Suprapubic skin (tissue), 4 donors: ENCODE measurements around the gene KCND2. TPM values are rescaled to one million over a fixed set of nuclear protein-coding genes. Genes with fewer than 3 reads are reported as not detected.
"Not testable (repeated sequence)": the region's sequence is repeated elsewhere in the genome, so short reads cannot be mapped to it uniquely, and the experiment has no call there.

Experiments
- DNase-seq, 2 donors: peaks; one replicate each; pipeline ENCODE4 v3.0.0-alpha.2; 2019; ENCODE audit warnings: low spot score in 2 of 2
- H3K27ac ChIP-seq: fragments of 200-600 bp; sonication (generic); one replicate; pipeline ENCODE4 v1.5.1; 2019
- H3K27me3 ChIP-seq: fragments of 200-600 bp; sonication (generic); one replicate; pipeline ENCODE4 v1.5.1; 2019
- H3K36me3 ChIP-seq: fragments of 200-600 bp; sonication (generic); one replicate; pipeline ENCODE4 v1.5.1; 2019
- H3K4me1 ChIP-seq: fragments of 200-600 bp; sonication (generic); one replicate; pipeline ENCODE4 v1.5.1; 2019
- H3K4me3 ChIP-seq: fragments of 200-600 bp; sonication (generic); one replicate; pipeline ENCODE4 v1.5.1; 2019; ENCODE audit warnings: mild to moderate bottlenecking
- H3K9me3 ChIP-seq: fragments of 200-600 bp; sonication (generic); one replicate; pipeline ENCODE4 v1.5.1; 2019
- EP300 ChIP-seq: sonication (generic); formaldehyde crosslinking; IDR thresholded peaks from one replicate; pipeline ENCODE4 v1.6.1; 2017; ENCODE audit warnings: antibody characterized with exemption
- POLR2A ChIP-seq, 2 donors: fragments of 450-650 bp; IDR thresholded peaks; one replicate each; pipeline ENCODE4 v1.6.1; 2017; ENCODE audit warnings: antibody characterized with exemption in 2 of 2, mild to moderate bottlenecking in 2 of 2, moderate library complexity in 2 of 2
- POLR2AphosphoS5 ChIP-seq, 3 donors: sonication (generic); formaldehyde crosslinking; IDR thresholded peaks; one replicate each; pipeline ENCODE4 v1.6.1; 2017; ENCODE audit warnings: antibody characterized with exemption in 3 of 3
- WGBS: methylation state at CpG from one replicate; pipeline ENCODE4 v1.1.5; 2018; 5-methylcytosine and 5-hydroxymethylcytosine counted together
- total RNA-seq, 4 donors: library from RNA; depleted of rRNA; stranded (reverse); fragments of >200 nt; gene quantifications; one replicate each; pipeline ENCODE4 v1.1.0, GENCODE V29; 2016
- TF ChIP-seq, protein P1 (sequence below), 2 donors: fragments of 200-600 bp in 1 of 2; fragments of 450-650 bp in 1 of 2; sonication (generic) in 1 of 2; IDR thresholded peaks; one replicate each; pipeline ENCODE4 v1.5.1; 2016 to 2019; ENCODE audit warnings: antibody characterized with exemption in 2 of 2, mild to moderate bottlenecking in 1 of 2, moderate library complexity in 1 of 2

Gene KCND2
- total RNA-seq, 4 donors from 2014 or later, result 0.16 TPM; not detected in 3

DNA sequence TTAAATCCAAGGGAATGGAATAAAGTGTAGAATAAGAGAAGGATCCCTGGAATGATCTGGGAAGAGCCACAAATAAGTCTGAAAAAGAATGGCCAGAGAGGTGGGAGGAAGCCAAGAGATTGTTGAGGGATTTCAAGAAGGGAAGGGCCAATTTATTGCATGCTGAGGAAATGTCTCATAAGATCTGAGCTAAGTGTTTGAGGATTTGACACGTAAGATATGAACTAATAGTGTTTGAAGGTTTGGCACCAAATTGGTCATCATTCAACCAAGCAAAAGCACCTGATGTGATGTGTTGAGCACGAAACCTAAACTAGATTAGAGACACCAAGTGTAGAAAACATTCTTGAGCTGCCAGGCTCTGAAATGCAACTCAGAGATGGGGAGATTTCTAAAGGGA is 487.1 kb downstream of the KCND2 start:
- no peak for DNase-seq
- no peaks in the 10 kb centered on the region for H3K4me1 ChIP-seq
- H3K4me3 ChIP-seq, result no peak overlapping the region
- H3K36me3 ChIP-seq, result no peaks in the 10 kb centered on the region
- no peak overlapping the region for H3K27ac ChIP-seq
- 73% methylated on average over 2 of the region's 2 CpGs for WGBS
- TF ChIP-seq POLR2A (IDR thresholded peaks at IDR 0.05) (no peak), POLR2AphosphoS5 (IDR thresholded peaks at IDR 0.05) (no peak), EP300 (no peak)
- TF ChIP-seq, protein P1, sequence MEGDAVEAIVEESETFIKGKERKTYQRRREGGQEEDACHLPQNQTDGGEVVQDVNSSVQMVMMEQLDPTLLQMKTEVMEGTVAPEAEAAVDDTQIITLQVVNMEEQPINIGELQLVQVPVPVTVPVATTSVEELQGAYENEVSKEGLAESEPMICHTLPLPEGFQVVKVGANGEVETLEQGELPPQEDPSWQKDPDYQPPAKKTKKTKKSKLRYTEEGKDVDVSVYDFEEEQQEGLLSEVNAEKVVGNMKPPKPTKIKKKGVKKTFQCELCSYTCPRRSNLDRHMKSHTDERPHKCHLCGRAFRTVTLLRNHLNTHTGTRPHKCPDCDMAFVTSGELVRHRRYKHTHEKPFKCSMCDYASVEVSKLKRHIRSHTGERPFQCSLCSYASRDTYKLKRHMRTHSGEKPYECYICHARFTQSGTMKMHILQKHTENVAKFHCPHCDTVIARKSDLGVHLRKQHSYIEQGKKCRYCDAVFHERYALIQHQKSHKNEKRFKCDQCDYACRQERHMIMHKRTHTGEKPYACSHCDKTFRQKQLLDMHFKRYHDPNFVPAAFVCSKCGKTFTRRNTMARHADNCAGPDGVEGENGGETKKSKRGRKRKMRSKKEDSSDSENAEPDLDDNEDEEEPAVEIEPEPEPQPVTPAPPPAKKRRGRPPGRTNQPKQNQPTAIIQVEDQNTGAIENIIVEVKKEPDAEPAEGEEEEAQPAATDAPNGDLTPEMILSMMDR (IDR thresholded peaks at IDR 0.05), result no peak
- H3K27me3 ChIP-seq, result no peaks in the 10 kb centered on the region
- no peaks in the 10 kb centered on the region for H3K9me3 ChIP-seq

- DNase-seq, result no peak
- H3K4me1 ChIP-seq, result no peaks in the 10 kb centered on the region
- 72% methylated on average over 3 of the region's 3 CpGs for WGBS
- H3K27ac ChIP-seq, result no peak overlapping the region
- no peaks in the 10 kb centered on the region for H3K27me3 ChIP-seq
- no peak overlapping the region for H3K4me3 ChIP-seq
- H3K36me3 ChIP-seq, result no peaks in the 10 kb centered on the region
- TF ChIP-seq, protein P1 (IDR thresholded peaks at IDR 0.05), result no peak
- TF ChIP-seq POLR2A (IDR thresholded peaks at IDR 0.05) (no peak), POLR2AphosphoS5 (IDR thresholded peaks at IDR 0.05) (no peak), EP300 (no peak)
- no peaks in the 10 kb centered on the region for H3K9me3 ChIP-seq
Observed at GRCh38 chr7:120760851-120761250, 487.9 kb downstream of the KCND2 start.

GRCh38 chr7:120770206-120770605 is 497.2 kb downstream of the KCND2 start:
- no peak for DNase-seq
- no peak for TF ChIP-seq EP300
- TF ChIP-seq, protein P1 (IDR thresholded peaks at IDR 0.05), result no peak
- TF ChIP-seq POLR2AphosphoS5 (IDR thresholded peaks at IDR 0.05), result no peak
- TF ChIP-seq POLR2A (IDR thresholded peaks at IDR 0.05), result no peak
- WGBS, result 79% methylated on average over 3 of the region's 3 CpGs
- Histone ChIP-seq H3K4me3 (no peak overlapping the region), H3K36me3 (no peaks in the 10 kb centered on the region), H3K4me1 (no peaks in the 10 kb centered on the region), H3K9me3 (no peaks in the 10 kb centered on the region), H3K27me3 (no peaks in the 10 kb centered on the region), H3K27ac (no peak overlapping the region)

- Histone ChIP-seq H3K27me3 (no peaks in the 10 kb centered on the region), H3K9me3 (no peaks in the 10 kb centered on the region), H3K27ac (no peak overlapping the region), H3K4me1 (no peaks in the 10 kb centered on the region), H3K4me3 (no peak overlapping the region), H3K36me3 (no peaks in the 10 kb centered on the region)
- TF ChIP-seq POLR2AphosphoS5 (IDR thresholded peaks at IDR 0.05) (no peak), EP300 (no peak)
- WGBS, result 79% methylated on average over 3 of the region's 3 CpGs
- no peak for DNase-seq
Observed at GRCh38 chr7:120774481-120774880, 501.5 kb downstream of the KCND2 start.

DNA sequence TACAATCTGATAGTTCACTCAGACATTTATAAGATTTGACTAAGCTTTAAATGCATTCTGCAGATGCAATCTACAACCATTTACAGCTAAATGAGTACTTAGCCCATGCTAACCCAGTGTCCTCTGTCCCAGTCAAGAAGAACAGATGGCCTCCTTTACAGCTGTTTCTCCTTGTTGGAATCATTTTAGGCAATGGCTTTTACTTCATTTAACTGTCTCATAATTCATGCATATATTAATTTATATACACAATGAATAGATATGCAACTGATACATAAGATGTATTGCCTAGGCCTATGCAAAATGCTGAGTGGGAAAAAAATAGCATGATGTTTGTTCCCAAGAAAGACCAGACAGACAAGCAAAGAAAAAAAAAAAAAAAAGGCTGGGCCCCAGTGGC is 502.8 kb downstream of the KCND2 start:
- no peaks in the 10 kb centered on the region for H3K9me3 ChIP-seq
- H3K27me3 ChIP-seq, result no peaks in the 10 kb centered on the region
- H3K4me1 ChIP-seq, result no peaks in the 10 kb centered on the region
- H3K27ac ChIP-seq, result no peak overlapping the region
- TF ChIP-seq, protein P1 (IDR thresholded peaks at IDR 0.05), result no peak
- TF ChIP-seq POLR2AphosphoS5 (IDR thresholded peaks at IDR 0.05), result no peak
- H3K4me3 ChIP-seq, result no peak overlapping the region
- no peak for DNase-seq
- H3K36me3 ChIP-seq, result no peaks in the 10 kb centered on the region

DNA sequence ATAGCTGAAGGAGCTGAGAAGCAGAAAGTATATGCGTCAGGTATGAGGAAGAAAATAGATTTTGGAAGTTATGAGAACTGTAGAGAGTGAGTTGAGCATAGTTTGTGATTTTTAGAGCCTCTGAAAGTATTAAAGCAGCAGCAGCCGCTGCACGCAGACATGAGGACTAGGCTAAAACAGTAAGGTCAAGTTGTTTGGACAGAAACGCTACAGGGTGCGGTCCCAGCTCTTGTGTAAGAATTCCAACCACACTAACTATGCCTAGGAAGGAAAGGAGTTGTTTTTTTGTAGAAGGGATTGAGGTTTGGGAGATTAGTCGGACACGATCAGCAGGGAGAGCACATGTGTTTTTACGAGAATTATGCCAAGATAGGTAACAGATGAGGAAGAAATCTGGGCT is 506.1 kb downstream of the KCND2 start:
- 86% methylated on average over 8 of the region's 8 CpGs for WGBS
- H3K27me3 ChIP-seq, H3K4me1 ChIP-seq, DNase-seq, H3K27ac ChIP-seq, H3K4me3 ChIP-seq, H3K9me3 ChIP-seq, H3K36me3 ChIP-seq: not testable (repeated sequence)

GRCh38 chr7:120780451-120780850 is 507.5 kb downstream of the KCND2 start:
- not testable (repeated sequence) for H3K36me3 ChIP-seq, DNase-seq, H3K27ac ChIP-seq, H3K9me3 ChIP-seq, H3K4me3 ChIP-seq, H3K4me1 ChIP-seq, H3K27me3 ChIP-seq
- 85% methylated on average over 7 of the region's 7 CpGs for WGBS
